Measurements from ENCODE around the gene TMEM81.

Gene TMEM81

GRCh38 chr1:205072881-205073280 is 11.4 kb downstream of the TMEM81 start:
- H3K4me1 ChIP-seq (ENCODE audit: insufficient read depth, low read length), result no peaks in the 10 kb centered on the region
- H3K4me2 ChIP-seq (ENCODE audit: insufficient read depth, low read length), result no peak overlapping the region
- ATAC-seq (ENCODE audit: insufficient read depth, low read depth) (no peak), DNase-seq (no peak)
- TF ChIP-seq CTCF (IDR thresholded peaks at IDR 0.05; ENCODE audit: borderline replicate concordance, extremely low read depth, low read length, poor library complexity, severe bottlenecking), result no peak
- TF ChIP-seq EZH2 (IDR thresholded peaks at IDR 0.05; ENCODE audit: borderline replicate concordance, low read depth, low read length, severe bottlenecking), result no peak
- no peaks in the 10 kb centered on the region for H3K27me3 ChIP-seq (ENCODE audit: insufficient read depth, low read length, poor library complexity)
- H3K36me3 ChIP-seq (ENCODE audit: insufficient read depth, low read length), result no peaks in the 10 kb centered on the region
- H3K4me3 ChIP-seq (ENCODE audit: low read depth in 1 of 2, low read length in 2 of 2), result no peak overlapping the region
- H3K9ac ChIP-seq (ENCODE audit: low read depth, low read length), result no peak overlapping the region
- H3K79me2 ChIP-seq (ENCODE audit: insufficient read depth, low read length), result no peaks in the 10 kb centered on the region
- no peak overlapping the region for H2AFZ ChIP-seq (ENCODE audit: low read depth, low read length)
- H3K27ac ChIP-seq (ENCODE audit: low read length), result no peak overlapping the region
- no peaks in the 10 kb centered on the region for H4K20me1 ChIP-seq (ENCODE audit: insufficient read depth, low read length)
- no peaks in the 10 kb centered on the region for H3K9me3 ChIP-seq (ENCODE audit: insufficient read depth, low read length, severe bottlenecking)

- H3K27ac ChIP-seq (ENCODE audit: low read length), result no peak overlapping the region
- no peaks in the 10 kb centered on the region for H3K36me3 ChIP-seq (ENCODE audit: insufficient read depth, low read length)
- DNase-seq, result no peak
- no peaks in the 10 kb centered on the region for H3K79me2 ChIP-seq (ENCODE audit: insufficient read depth, low read length)
- ATAC-seq (ENCODE audit: insufficient read depth, low read depth), result no peak
- no peaks in the 10 kb centered on the region for H3K9me3 ChIP-seq (ENCODE audit: insufficient read depth, low read length, severe bottlenecking)
- H3K4me1 ChIP-seq (ENCODE audit: insufficient read depth, low read length), result no peaks in the 10 kb centered on the region
- no peak overlapping the region for H3K9ac ChIP-seq (ENCODE audit: low read depth, low read length)
- no peak overlapping the region for H3K4me3 ChIP-seq (ENCODE audit: low read depth in 1 of 2, low read length in 2 of 2)
- no peaks in the 10 kb centered on the region for H3K27me3 ChIP-seq (ENCODE audit: insufficient read depth, low read length, poor library complexity)
- TF ChIP-seq CTCF (IDR thresholded peaks at IDR 0.05; ENCODE audit: borderline replicate concordance, extremely low read depth, low read length, poor library complexity, severe bottlenecking) (no peak), EZH2 (IDR thresholded peaks at IDR 0.05; ENCODE audit: borderline replicate concordance, low read depth, low read length, severe bottlenecking) (no peak)
- no peak overlapping the region for H2AFZ ChIP-seq (ENCODE audit: low read depth, low read length)
- H4K20me1 ChIP-seq (ENCODE audit: insufficient read depth, low read length), result no peaks in the 10 kb centered on the region
- H3K4me2 ChIP-seq (ENCODE audit: insufficient read depth, low read length), result no peak overlapping the region
Measured at GRCh38 chr1:205072286-205072685, 12.0 kb downstream of the TMEM81 start.

- Histone ChIP-seq H3K36me3 (ENCODE audit: insufficient read depth, low read length) (no peaks in the 10 kb centered on the region), H2AFZ (ENCODE audit: low read depth, low read length) (no peak overlapping the region), H4K20me1 (ENCODE audit: insufficient read depth, low read length) (no peaks in the 10 kb centered on the region), H3K4me2 (ENCODE audit: insufficient read depth, low read length) (no peak overlapping the region), H3K27me3 (ENCODE audit: insufficient read depth, low read length, poor library complexity) (no peaks in the 10 kb centered on the region), H3K9ac (ENCODE audit: low read depth, low read length) (no peak overlapping the region), H3K4me3 (ENCODE audit: low read depth in 1 of 2, low read length in 2 of 2) (no peak overlapping the region), H3K27ac (ENCODE audit: low read length) (no peak overlapping the region), H3K79me2 (ENCODE audit: insufficient read depth, low read length) (no peaks in the 10 kb centered on the region), H3K4me1 (ENCODE audit: insufficient read depth, low read length) (no peaks in the 10 kb centered on the region), H3K9me3 (ENCODE audit: insufficient read depth, low read length, severe bottlenecking) (no peaks in the 10 kb centered on the region)
- TF ChIP-seq CTCF (IDR thresholded peaks at IDR 0.05; ENCODE audit: borderline replicate concordance, extremely low read depth, low read length, poor library complexity, severe bottlenecking) (no peak), EZH2 (IDR thresholded peaks at IDR 0.05; ENCODE audit: borderline replicate concordance, low read depth, low read length, severe bottlenecking) (no peak)
- no peak for ATAC-seq (ENCODE audit: insufficient read depth, low read depth)
- DNase-seq, result no peak
Measured at GRCh38 chr1:205071801-205072200, 12.5 kb downstream of the TMEM81 start.

GRCh38 chr1:205071028-205071409 is 13.2 kb downstream of the TMEM81 start:
- Histone ChIP-seq H3K4me2 (ENCODE audit: insufficient read depth, low read length) (no peak overlapping the region), H3K9ac (ENCODE audit: low read depth, low read length) (no peak overlapping the region), H3K4me1 (ENCODE audit: insufficient read depth, low read length) (no peaks in the 10 kb centered on the region), H3K27ac (ENCODE audit: low read length) (no peak overlapping the region), H2AFZ (ENCODE audit: low read depth, low read length) (no peak overlapping the region), H3K4me3 (ENCODE audit: low read depth in 1 of 2, low read length in 2 of 2) (no peak overlapping the region), H4K20me1 (ENCODE audit: insufficient read depth, low read length) (no peaks in the 10 kb centered on the region), H3K79me2 (ENCODE audit: insufficient read depth, low read length) (no peaks in the 10 kb centered on the region), H3K27me3 (ENCODE audit: insufficient read depth, low read length, poor library complexity) (no peaks in the 10 kb centered on the region), H3K9me3 (ENCODE audit: insufficient read depth, low read length, severe bottlenecking) (no peaks in the 10 kb centered on the region), H3K36me3 (ENCODE audit: insufficient read depth, low read length) (no peaks in the 10 kb centered on the region)
- TF ChIP-seq CTCF (IDR thresholded peaks at IDR 0.05; ENCODE audit: borderline replicate concordance, extremely low read depth, low read length, poor library complexity, severe bottlenecking) (no peak), EZH2 (IDR thresholded peaks at IDR 0.05; ENCODE audit: borderline replicate concordance, low read depth, low read length, severe bottlenecking) (no peak)
- ATAC-seq (ENCODE audit: insufficient read depth, low read depth) (no peak), DNase-seq (no peak)
